CD14-positive monocyte (primary cell): Measurements from ENCODE around the gene MYRFL. TPM values are rescaled to one million over a fixed set of nuclear protein-coding genes. Genes with fewer than 3 reads are reported as not detected.

Experiments
- DNase-seq, 3 donors: peaks; one replicate each; pipeline ENCODE4 v3.0.0-alpha.2; 2011 to 2022
- H2AFZ ChIP-seq: 2 replicates; pipeline ENCODE4 v1.6.0; 2012; ENCODE audit warnings: mild to moderate bottlenecking, low read depth, low read length, inconsistent platforms; ENCODE audit not compliant: insufficient read depth, poor library complexity, severe bottlenecking
- H3K27ac ChIP-seq, 2 donors: 1 replicate in 1 of 2; 2 replicates in 1 of 2; pipeline ENCODE4 v1.5.1; 2012 to 2013; ENCODE audit warnings: low read length in 2 of 2, control low read depth in 1 of 2, inconsistent platforms in 1 of 2, low read depth in 1 of 2, mild to moderate bottlenecking in 1 of 2
- H3K27me3 ChIP-seq, 2 donors: one replicate each; pipeline versions ENCODE4 v1.6.0 to v1.6.1; 2011 to 2013; ENCODE audit warnings: low read length in 2 of 2; ENCODE audit not compliant: control insufficient read depth in 2 of 2, insufficient read depth in 2 of 2
- H3K36me3 ChIP-seq, 2 donors: replicated peaks in 1 of 2; 1 replicate in 1 of 2; 2 replicates in 1 of 2; pipeline versions ENCODE4 v1.5.1 to v1.6.1; 2012 to 2013; ENCODE audit warnings: low read length in 2 of 2, control low read depth in 1 of 2, inconsistent platforms in 1 of 2, mild to moderate bottlenecking in 1 of 2; ENCODE audit not compliant: insufficient read depth in 2 of 2, control insufficient read depth in 1 of 2
- H3K4me1 ChIP-seq, 2 donors: 1 replicate in 1 of 2; 2 replicates in 1 of 2; pipeline versions ENCODE4 v1.5.1 to v1.6.1; 2012 to 2013; ENCODE audit warnings: low read length in 2 of 2, control low read depth in 1 of 2, inconsistent platforms in 1 of 2, mild to moderate bottlenecking in 1 of 2, moderate library complexity in 1 of 2; ENCODE audit not compliant: insufficient read depth in 2 of 2, control insufficient read depth in 1 of 2
- H3K4me2 ChIP-seq: replicated peaks from 2 replicates; pipeline ENCODE3; 2012; ENCODE audit warnings: low read length, moderate library complexity, mild to moderate bottlenecking; ENCODE audit not compliant: poor library complexity, severe bottlenecking; ENCODE audit errors: extremely low read depth
- H3K4me3 ChIP-seq, 3 experiments: fragments of 200-600 bp in 1 of 3; sonication (generic) in 1 of 3; replicated peaks in 1 of 3; 1 replicate in 2 of 3; 2 replicates in 1 of 3; pipeline ENCODE4 v1.5.1; 2011 to 2013; ENCODE audit warnings: low read length in 3 of 3, mild to moderate bottlenecking in 3 of 3, control low read depth in 2 of 3, low read depth in 2 of 3, inconsistent platforms in 1 of 3, moderate library complexity in 1 of 3
- H3K79me2 ChIP-seq: 2 replicates; pipeline ENCODE4 v1.6.0; 2012; ENCODE audit warnings: mild to moderate bottlenecking, control low read depth, inconsistent platforms, low read length, moderate library complexity; ENCODE audit not compliant: insufficient read depth
- H3K9ac ChIP-seq: 2 replicates; pipeline ENCODE4 v1.6.0; 2017; ENCODE audit warnings: low read length, mild to moderate bottlenecking; ENCODE audit not compliant: insufficient read depth, poor library complexity, severe bottlenecking
- H3K9me3 ChIP-seq, 2 donors: replicated peaks in 1 of 2; 1 replicate in 1 of 2; 2 replicates in 1 of 2; pipeline versions ENCODE4 v1.5.1 to v1.6.1; 2012 to 2013; ENCODE audit warnings: low read length in 2 of 2, control low read depth in 1 of 2; ENCODE audit not compliant: control insufficient read depth in 1 of 2, insufficient read depth in 1 of 2
- H4K20me1 ChIP-seq: 2 replicates; pipeline ENCODE4 v1.6.0; 2012; ENCODE audit warnings: mild to moderate bottlenecking, low read length, control low read depth, moderate library complexity; ENCODE audit not compliant: insufficient read depth
- H3K27ac Mint-ChIP-seq, 7 donors: one replicate each; pipeline ENCODE4 v1.8.0; 2020; ENCODE audit warnings: mild to moderate bottlenecking in 7 of 7, mixed read lengths in 7 of 7, moderate library complexity in 6 of 7, inconsistent platforms in 2 of 7
- H3K27me3 Mint-ChIP-seq, 3 donors: one replicate each; pipeline ENCODE4 v1.8.0; 2021 to 2022; ENCODE audit warnings: low read depth in 3 of 3, mild to moderate bottlenecking in 3 of 3, mixed read lengths in 3 of 3, moderate library complexity in 3 of 3, inconsistent platforms in 1 of 3
- H3K36me3 Mint-ChIP-seq, 2 donors: one replicate each; pipeline ENCODE4 v1.8.0; 2020; ENCODE audit warnings: mixed read lengths in 2 of 2, inconsistent platforms in 1 of 2, mild to moderate bottlenecking in 1 of 2
- H3K4me1 Mint-ChIP-seq: one replicate; pipeline ENCODE4 v1.8.0; 2020; ENCODE audit warnings: mild to moderate bottlenecking, mixed read lengths
- H3K4me3 Mint-ChIP-seq, 2 donors: one replicate each; pipeline ENCODE4 v1.8.0; 2020; ENCODE audit warnings: mild to moderate bottlenecking in 2 of 2, mixed read lengths in 2 of 2, moderate library complexity in 1 of 2
- H3K9me3 Mint-ChIP-seq, 7 donors: one replicate each; pipeline ENCODE4 v1.8.0; 2020 to 2022; ENCODE audit warnings: mixed read lengths in 7 of 7, mild to moderate bottlenecking in 6 of 7, moderate library complexity in 6 of 7, inconsistent platforms in 2 of 7
- CTCF ChIP-seq: fragments of 200-600 bp; IDR thresholded peaks from one replicate; pipeline ENCODE4 v1.8.0; 2022; ENCODE audit warnings: antibody characterized with exemption, mild to moderate bottlenecking
- WGBS: methylation state at CpG from one replicate; pipeline ENCODE4 v1.1.5; 2013; ENCODE audit warnings: missing lambda C conversion rate; ENCODE audit not compliant: insufficient coverage; 5-methylcytosine and 5-hydroxymethylcytosine counted together
- intact Hi-C, 2 donors: fragments of 100-400 bp; cut with micrococcal nuclease; formaldehyde crosslinking; loops; one replicate each; pipeline versions ENCODE4 v1.15.0 to v1.15.1; 2023
- polyA plus RNA-seq, 3 donors: library from polyadenylated mRNA; depleted of rRNA in 1 of 3; unstranded in 2 of 3; stranded (reverse) in 1 of 3; fragments of 300-500 nt in 2 of 3; fragments of >200 nt in 1 of 3; fragmentation: Illumina TruSeq in 2 of 3; gene quantifications; 1 replicate in 2 of 3; 2 replicates in 1 of 3; pipeline ENCODE4 v1.2.3, GENCODE V29; 2012 to 2021

MYRFL gene
- polyA plus RNA-seq, 3 donors: not detected

- TF ChIP-seq CTCF: no peak
- H3K27ac ChIP-seq: peak overlapping the region in 1 of 2 donors; percentile 34
- Mint-ChIP-seq H3K9me3 (no peaks in the 10 kb centered on the region), H3K27me3 (peaks cover 0 to 2% (median 0%) of the 10 kb centered on the region in 3 donors), H3K27ac (peak overlapping the region in 2 of 7 donors; percentile 2 to 26), H3K36me3 (no peaks in the 10 kb centered on the region), H3K4me1 (peaks cover 22% of the 10 kb centered on the region), H3K4me3 (peak overlapping the region in 1 of 2 donors; percentile 46)
- intact Hi-C loops: no loop called here
- H3K79me2 ChIP-seq: no peaks in the 10 kb centered on the region
- H3K9ac ChIP-seq: no peak overlapping the region
- no peaks in the 10 kb centered on the region for H3K27me3 ChIP-seq
- peaks cover 20 to 21% of the 10 kb centered on the region in 2 donors for H3K4me1 ChIP-seq
- no peak overlapping the region for H2AFZ ChIP-seq
- H4K20me1 ChIP-seq: no peaks in the 10 kb centered on the region
- H3K36me3 ChIP-seq: no peaks in the 10 kb centered on the region
- peak in 2 of 3 donors; percentile 6 to 7 for DNase-seq
- peak overlapping the region in 2 of 3 experiments; percentile 9 to 32 for H3K4me3 ChIP-seq
- peak overlapping the region; percentile 13 for H3K4me2 ChIP-seq
- H3K9me3 ChIP-seq: no peaks in the 10 kb centered on the region
Measured at GRCh38 chr12:69885658-69886057, 60.6 kb downstream of the MYRFL start.

- Mint-ChIP-seq H3K36me3 (no peaks in the 10 kb centered on the region), H3K9me3 (no peaks in the 10 kb centered on the region), H3K27ac (peak overlapping the region in 1 of 7 donors; percentile 54), H3K27me3 (peaks cover 0 to 2% (median 0%) of the 10 kb centered on the region in 3 donors), H3K4me3 (no peak overlapping the region), H3K4me1 (peaks cover 22% of the 10 kb centered on the region)
- 100% methylated on average over 2 of the region's 5 CpGs for WGBS
- H4K20me1 ChIP-seq: no peaks in the 10 kb centered on the region
- H3K9me3 ChIP-seq: no peaks in the 10 kb centered on the region
- no peaks in the 10 kb centered on the region for H3K27me3 ChIP-seq
- no peak overlapping the region for H3K9ac ChIP-seq
- H3K4me1 ChIP-seq: peaks cover 20 to 21% of the 10 kb centered on the region in 2 donors
- no peak for DNase-seq
- intact Hi-C loops: no loop called here
- H3K4me3 ChIP-seq: peak overlapping the region in 1 of 3 experiments; percentile 32
- H2AFZ ChIP-seq: peak overlapping the region; percentile 2
- TF ChIP-seq CTCF: no peak
- peak overlapping the region in 1 of 2 donors; percentile 34 for H3K27ac ChIP-seq
- peak overlapping the region; percentile 13 for H3K4me2 ChIP-seq
- H3K79me2 ChIP-seq: no peaks in the 10 kb centered on the region
- H3K36me3 ChIP-seq: no peaks in the 10 kb centered on the region
Measured at GRCh38 chr12:69886109-69886508, 61.1 kb downstream of the MYRFL start.
